DND-41 (cell line): ENCODE measurements around the gene ST3GAL4.
"Not testable (repeated sequence)": the region's sequence is repeated elsewhere in the genome, so short reads cannot be mapped to it uniquely, and the experiment has no call there.

Experiments
- ATAC-seq: fragments of 200-7000 bp; cut with Tn5 transposase; 3 replicates; pipeline ENCODE4 v1.9.1; 2021; ENCODE audit warnings: low read depth; ENCODE audit not compliant: insufficient read depth
- DNase-seq: peaks from one replicate; pipeline ENCODE4 v3.0.0-alpha.2; 2020
- H2AFZ ChIP-seq: 2 replicates; pipeline ENCODE4 v1.6.0; 2012; ENCODE audit warnings: low read depth, low read length
- H3K27ac ChIP-seq: 2 replicates; pipeline ENCODE4 v1.5.1; 2012; ENCODE audit warnings: low read length, inconsistent platforms
- H3K27me3 ChIP-seq: fragments of 200-600 bp; sonication (generic); 2 replicates; pipeline ENCODE4 v1.6.0; 2012; ENCODE audit warnings: low read length, mild to moderate bottlenecking, inconsistent platforms; ENCODE audit not compliant: insufficient read depth, poor library complexity
- H3K36me3 ChIP-seq: 2 replicates; pipeline ENCODE4 v1.5.1; 2012; ENCODE audit warnings: low read length, inconsistent platforms; ENCODE audit not compliant: insufficient read depth
- H3K4me1 ChIP-seq: 2 replicates; pipeline ENCODE4 v1.5.1; 2012; ENCODE audit warnings: mild to moderate bottlenecking, low read length; ENCODE audit not compliant: insufficient read depth
- H3K4me2 ChIP-seq: 2 replicates; pipeline ENCODE4 v1.6.0; 2012; ENCODE audit warnings: mild to moderate bottlenecking, moderate library complexity, low read length, inconsistent platforms; ENCODE audit not compliant: insufficient read depth
- H3K4me3 ChIP-seq, 2 experiments: fragments of 200-600 bp in 1 of 2; shearing (Covaris generic) in 1 of 2; 2 replicates each; pipeline ENCODE4 v1.5.1; 2012 to 2016; ENCODE audit warnings: inconsistent platforms in 2 of 2, low read length in 2 of 2, mild to moderate bottlenecking in 2 of 2, low read depth in 1 of 2, moderate library complexity in 1 of 2
- H3K79me2 ChIP-seq: 2 replicates; pipeline ENCODE4 v1.6.0; 2012; ENCODE audit warnings: low read length, inconsistent platforms; ENCODE audit not compliant: insufficient read depth
- H3K9ac ChIP-seq: 2 replicates; pipeline ENCODE4 v1.6.0; 2012; ENCODE audit warnings: low read depth, mild to moderate bottlenecking, inconsistent platforms, low read length, moderate library complexity
- H3K9me3 ChIP-seq: 2 replicates; pipeline ENCODE4 v1.5.1; 2012; ENCODE audit warnings: low read length, moderate library complexity, mild to moderate bottlenecking, inconsistent platforms; ENCODE audit not compliant: insufficient read depth, severe bottlenecking
- H4K20me1 ChIP-seq: 2 replicates; pipeline ENCODE4 v1.6.0; 2012; ENCODE audit warnings: low read length; ENCODE audit not compliant: insufficient read depth
- CTCF ChIP-seq: IDR thresholded peaks from 2 replicates; pipeline ENCODE4 v1.5.1; 2012; ENCODE audit warnings: borderline replicate concordance, low read length, moderate library complexity, mild to moderate bottlenecking; ENCODE audit not compliant: poor library complexity, severe bottlenecking; ENCODE audit errors: extremely low read depth
- EZH2 ChIP-seq: IDR thresholded peaks from 3 replicates; pipeline ENCODE4 v1.6.1; 2012; ENCODE audit warnings: borderline replicate concordance, low read depth, mild to moderate bottlenecking, moderate library complexity, low read length, inconsistent platforms; ENCODE audit not compliant: severe bottlenecking

Gene ST3GAL4

GRCh38 chr11:126363706-126364248, 8.3 kb downstream of the ST3GAL4 start:
- H3K4me1 ChIP-seq, result peaks cover 4% of the 10 kb centered on the region; the same call in 1 of the 2 replicates
- no peak overlapping the region for H2AFZ ChIP-seq
- peak overlapping the region; percentile 26; the same call in 1 of the 2 replicates for H3K27ac ChIP-seq
- H3K36me3 ChIP-seq, result peaks cover 2% of the 10 kb centered on the region; the same call in 1 of the 2 replicates
- no peak for DNase-seq
- peaks cover 39% of the 10 kb centered on the region for H4K20me1 ChIP-seq
- H3K4me2 ChIP-seq, result no peak overlapping the region
- ATAC-seq, result no peak
- no peak overlapping the region for H3K9ac ChIP-seq
- H3K79me2 ChIP-seq, result peaks cover 50% of the 10 kb centered on the region; the same call in 1 of the 2 replicates
- no peak for TF ChIP-seq EZH2
- no peak for TF ChIP-seq CTCF
- no peak overlapping the region for H3K4me3 ChIP-seq
- no peaks in the 10 kb centered on the region for H3K9me3 ChIP-seq
- no peaks in the 10 kb centered on the region for H3K27me3 ChIP-seq

GRCh38 chr11:126364735-126365134, 9.2 kb downstream of the ST3GAL4 start:
- H4K20me1 ChIP-seq, result peaks cover 31% of the 10 kb centered on the region
- ATAC-seq, H3K9me3 ChIP-seq, H3K4me2 ChIP-seq, H3K27ac ChIP-seq, H3K27me3 ChIP-seq, DNase-seq, H3K4me1 ChIP-seq, H3K4me3 ChIP-seq, H3K9ac ChIP-seq, H2AFZ ChIP-seq, H3K36me3 ChIP-seq: not testable (repeated sequence)
- peaks cover 41% of the 10 kb centered on the region; the same call in 1 of the 2 replicates for H3K79me2 ChIP-seq

GRCh38 chr11:126365508-126365907, 10.0 kb downstream of the ST3GAL4 start:
- not testable (repeated sequence) for H3K4me2 ChIP-seq, DNase-seq, ATAC-seq, H3K27me3 ChIP-seq, H3K9ac ChIP-seq, H3K4me1 ChIP-seq, H3K27ac ChIP-seq, H3K4me3 ChIP-seq, H2AFZ ChIP-seq, H3K36me3 ChIP-seq, H3K9me3 ChIP-seq
- peaks cover 38% of the 10 kb centered on the region; the same call in 1 of the 2 replicates for H3K79me2 ChIP-seq
- peaks cover 29% of the 10 kb centered on the region for H4K20me1 ChIP-seq

GRCh38 chr11:126366064-126366822, 10.8 kb downstream of the ST3GAL4 start:
- Histone ChIP-seq H3K9ac (no peak overlapping the region), H2AFZ (no peak overlapping the region), H3K79me2 (peaks cover 35% of the 10 kb centered on the region; the same call in 1 of the 2 replicates), H3K27ac (0 out of 2 replicates have a peak overlapping the region, but pooled peaks have one; percentile 16), H3K27me3 (no peaks in the 10 kb centered on the region), H3K36me3 (peaks cover 2% of the 10 kb centered on the region; the same call in 1 of the 2 replicates), H3K9me3 (no peaks in the 10 kb centered on the region), H3K4me1 (0 out of 2 replicates have a peak, but pooled peaks cover 6% of the 10 kb centered on the region), H3K4me2 (no peak overlapping the region), H4K20me1 (peaks cover 24% of the 10 kb centered on the region), H3K4me3 (no peak overlapping the region)
- no peak for DNase-seq
- ATAC-seq, result no peak
- TF ChIP-seq CTCF, result no peak
- TF ChIP-seq EZH2, result no peak
